A549 (cell line): Measurements from ENCODE around the gene NLRX1.

Experiments used
- CTCF ChIP-seq: fragments of >200 bp; sonication (Bioruptor Twin); formaldehyde crosslinking; IDR thresholded peaks from 3 replicates; pipeline ENCODE4 v1.5.1; 2016
- ELK1 ChIP-seq: fragments of 150-350 bp; IDR thresholded peaks from 2 replicates; pipeline ENCODE4 v1.6.1; 2014; ENCODE audit warnings: low read depth, mild to moderate bottlenecking, low read length
- EP300 ChIP-seq, 2 experiments: fragments of >200 bp; sonication (Bioruptor Twin); formaldehyde crosslinking; IDR thresholded peaks; 2 replicates in 1 of 2; 3 replicates in 1 of 2; pipeline ENCODE4 v1.6.1; 2016 to 2017
- ESRRA ChIP-seq: fragments of 150-350 bp; IDR thresholded peaks from 2 replicates; pipeline ENCODE4 v1.6.1; 2014; ENCODE audit warnings: mild to moderate bottlenecking, low read length, borderline replicate concordance
- FOSL2 ChIP-seq, 2 experiments: fragments of 450-650 bp in 1 of 2; fragments of >200 bp in 1 of 2; sonication (Bioruptor Twin) in 1 of 2; formaldehyde crosslinking; IDR thresholded peaks; 2 replicates each; pipeline versions ENCODE4 v1.5.0 to v1.6.1; 2016 to 2020; ENCODE audit warnings: mild to moderate bottlenecking in 1 of 2, moderate library complexity in 1 of 2
- JUNB ChIP-seq: fragments of >200 bp; sonication (Bioruptor Twin); formaldehyde crosslinking; IDR thresholded peaks from 2 replicates; pipeline ENCODE4 v1.6.1; 2016
- NR3C1 ChIP-seq: fragments of >200 bp; sonication (Bioruptor Twin); formaldehyde crosslinking; IDR thresholded peaks from 3 replicates; pipeline ENCODE4 v1.6.1; 2017
- POLR2A ChIP-seq: IDR thresholded peaks from 2 replicates; pipeline ENCODE4 v1.6.1; 2012; ENCODE audit warnings: mild to moderate bottlenecking, low read length
- RAD21 ChIP-seq, 2 experiments: fragments of >200 bp in 1 of 2; sonication (Bioruptor Twin) in 1 of 2; formaldehyde crosslinking in 1 of 2; IDR thresholded peaks in 1 of 2; conservative IDR thresholded peaks in 1 of 2; 2 replicates in 1 of 2; 3 replicates in 1 of 2; pipeline ENCODE4 v1.6.1; 2012 to 2018; ENCODE audit warnings: inconsistent platforms in 1 of 2
- SMC3 ChIP-seq: fragments of >200 bp; sonication (Bioruptor Twin); formaldehyde crosslinking; IDR thresholded peaks from 3 replicates; pipeline ENCODE4 v1.6.1; 2018; ENCODE audit warnings: inconsistent platforms
- USF2 ChIP-seq: fragments of 450-650 bp; IDR thresholded peaks from 2 replicates; pipeline ENCODE4 v1.6.1; 2014; ENCODE audit warnings: antibody characterized with exemption

- TF ChIP-seq POLR2A (no peak), USF2 (no peak), CTCF (no peak), FOSL2 (IDR thresholded peaks at IDR 0.05) (no peak), FOSL2 (CRISPR knock-in tag; IDR thresholded peaks at IDR 0.05) (no peak), EP300 (IDR thresholded peaks at IDR 0.05) (no peak), SMC3 (no peak), RAD21 (conservative IDR thresholded peaks at IDR 0.05 in 1 of 2, IDR thresholded peaks at IDR 0.05 in 1 of 2) (no peak), NR3C1 (no peak), ESRRA (no peak), JUNB (no peak), ELK1 (no peak)
These were observed 38.2 kb downstream of the NLRX1 start for GRCh38 chr11:119206511-119207414.
